Panc1 (cell line): Measurements from ENCODE around the gene ITGB3. TPM values are rescaled to one million over a fixed set of nuclear protein-coding genes. Genes with fewer than 3 reads are reported as not detected.

ENCODE experiments used
- ATAC-seq: fragments of 200-7000 bp; cut with Tn5 transposase; 2 replicates; pipeline ENCODE4 v1.9.1; 2020; ENCODE audit warnings: mild to moderate bottlenecking, moderate library complexity
- BruUV-seq: library from RNA; stranded (reverse); fragments of 400-500 nt; replicated peaks from 2 replicates; lab custom pipeline; 2021; lab: Mats Ljungman, UMichigan
- CTCF ChIA-PET: fragments of 300-600 bp; sonication (Branson Sonifier 250); formaldehyde crosslinking; loops from one replicate; lab custom pipeline; 2022; ENCODE audit warnings: antibody characterized with exemption; lab: Charles Lee
- POLR2A ChIA-PET: fragments of 300-600 bp; sonication (Branson Sonifier 250); formaldehyde crosslinking; loops from one replicate; lab custom pipeline; 2022; ENCODE audit warnings: antibody characterized with exemption; lab: Charles Lee
- DNase-seq: peaks from one replicate; pipeline ENCODE4 v3.0.0-alpha.2; 2010; ENCODE audit warnings: low read depth, low spot score
- H3K27ac ChIP-seq: 2 replicates; pipeline ENCODE4 v1.5.1; 2011; ENCODE audit warnings: mild to moderate bottlenecking, low read length, inconsistent platforms
- H3K27me3 ChIP-seq: fragments of 200-500 bp; sonication (Bioruptor generic); 2 replicates; pipeline ENCODE4 v1.6.0; 2014; ENCODE audit warnings: low read length, inconsistent platforms; ENCODE audit not compliant: control insufficient read depth, insufficient read depth
- H3K36me3 ChIP-seq: fragments of 200-500 bp; sonication (Bioruptor generic); 2 replicates; pipeline ENCODE4 v1.5.1; 2014; ENCODE audit warnings: inconsistent platforms, mild to moderate bottlenecking, low read length, moderate library complexity; ENCODE audit not compliant: control insufficient read depth, insufficient read depth
- H3K4me1 ChIP-seq: 2 replicates; pipeline ENCODE4 v1.5.1; 2011; ENCODE audit warnings: inconsistent platforms, mild to moderate bottlenecking, low read length, moderate library complexity; ENCODE audit not compliant: control insufficient read depth, insufficient read depth
- H3K4me3 ChIP-seq, 2 experiments: 2 replicates each; pipeline ENCODE4 v1.5.1; 2011 to 2012; ENCODE audit warnings: low read depth in 2 of 2, low read length in 2 of 2, mild to moderate bottlenecking in 2 of 2, inconsistent platforms in 1 of 2, moderate library complexity in 1 of 2
- H3K9me3 ChIP-seq: fragments of 200-500 bp; sonication (Bioruptor generic); 2 replicates; pipeline ENCODE4 v1.5.1; 2014; ENCODE audit warnings: low read depth, mild to moderate bottlenecking, inconsistent platforms, low read length, moderate library complexity; ENCODE audit not compliant: control insufficient read depth, insufficient read depth
- POLR2AphosphoS5 ChIP-seq: IDR thresholded peaks from 2 replicates; pipeline ENCODE4 v1.6.1; 2012; ENCODE audit warnings: mild to moderate bottlenecking, low read depth, low read length, moderate library complexity
- SIN3A ChIP-seq: IDR thresholded peaks from 2 replicates; pipeline ENCODE4 v1.6.1; 2012; ENCODE audit warnings: low read depth, mild to moderate bottlenecking, low read length, moderate library complexity, borderline replicate concordance; ENCODE audit not compliant: insufficient read depth
- TCF7L2 ChIP-seq: IDR thresholded peaks from 2 replicates; pipeline ENCODE4 v1.6.1; 2011; ENCODE audit warnings: mild to moderate bottlenecking, low read depth, low read length, inconsistent platforms
- in situ Hi-C: cut with HindIII; loops from 2 replicates; pipeline ENCODE4 v1.10.0; 2016; ENCODE audit warnings: low sequenced_read_pairs, low pct_unique_long_range_greater_than_20kb
- intact Hi-C: fragments of 100-400 bp; cut with micrococcal nuclease; formaldehyde crosslinking; loops from one replicate; pipeline ENCODE4 v1.10.0; 2022; ENCODE audit not compliant: unreplicated experiment
- total RNA-seq: library from RNA; stranded (reverse); gene quantifications from one replicate; pipeline ENCODE4 v1.2.1, GENCODE V29; 2021; ENCODE audit not compliant: unreplicated experiment
- TF ChIP-seq, protein P1 (sequence below): fragments of 450-650 bp; IDR thresholded peaks from 2 replicates; pipeline ENCODE4 v1.5.1; 2017; ENCODE audit warnings: mild to moderate bottlenecking
- TF ChIP-seq, protein P2 (sequence below), 2 experiments: IDR thresholded peaks; 2 replicates each; pipeline ENCODE4 v1.6.1; 2011 to 2012; ENCODE audit warnings: low read depth in 2 of 2, control low read depth in 1 of 2, low read length in 1 of 2, mild to moderate bottlenecking in 1 of 2, moderate library complexity in 1 of 2; ENCODE audit not compliant: insufficient read depth in 1 of 2

Gene ITGB3
- total RNA-seq, 1 experiment from 2014 or later, result 17.6 TPM

DNA sequence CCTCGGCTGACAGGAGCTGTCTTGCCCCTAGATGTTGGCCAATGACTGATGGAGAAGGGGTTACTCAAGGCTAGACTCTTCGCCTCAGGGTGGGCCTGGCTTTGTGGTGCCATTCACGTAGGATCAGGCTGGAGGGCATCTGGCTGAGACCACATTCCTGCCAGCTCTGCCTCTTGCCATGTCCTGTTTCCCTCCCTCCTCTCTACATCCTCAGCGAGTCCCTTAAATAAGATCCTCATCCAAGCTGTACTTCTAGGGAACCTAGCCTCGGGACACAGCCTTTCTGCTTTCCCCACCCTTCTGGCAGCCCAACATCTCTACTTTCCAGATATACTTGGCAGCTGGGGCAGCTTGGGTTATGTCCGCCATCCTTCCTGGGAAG lies 42.2 kb downstream of the ITGB3 start:
- BruUV-seq, result no TSS peak

DNA sequence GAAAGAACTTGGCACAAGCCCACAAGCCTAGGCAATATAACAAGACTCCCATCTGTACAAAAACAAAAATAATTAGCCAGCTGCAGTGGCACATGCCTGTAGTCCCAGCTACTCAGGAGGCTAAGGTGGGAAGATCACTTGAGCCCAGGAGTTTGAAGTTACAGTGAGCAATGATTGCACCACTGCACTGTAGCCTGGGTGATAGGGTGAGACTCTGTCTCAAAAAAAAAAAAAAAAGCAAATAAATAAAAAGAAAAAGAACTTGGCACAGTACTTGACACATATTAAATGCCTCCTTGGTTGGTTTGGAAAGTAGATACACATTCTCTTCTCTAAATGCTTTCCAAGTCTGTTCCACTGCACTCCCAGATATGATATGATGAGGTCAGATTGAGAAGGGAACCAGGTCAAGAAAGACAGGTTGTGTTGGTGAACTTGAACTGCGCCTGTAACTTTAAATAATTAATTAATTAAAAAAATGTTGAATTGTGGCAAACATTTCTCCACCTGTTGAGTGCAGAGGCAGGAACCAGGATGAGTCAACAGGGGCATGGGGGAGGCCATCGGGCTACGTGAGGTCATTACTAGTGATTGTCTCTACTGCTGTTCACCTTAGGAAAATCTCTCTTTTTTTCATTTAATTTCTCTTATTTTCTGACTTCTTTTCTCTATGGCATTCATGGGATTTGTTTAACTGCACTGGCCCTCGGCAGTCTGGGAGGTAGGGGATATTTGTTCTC lies 44.2 kb downstream of the ITGB3 start:
- CTCF ChIA-PET, result no interaction called here
- BruUV-seq, result no TSS peak
- H3K36me3 ChIP-seq, result no peaks in the 10 kb centered on the region
- TF ChIP-seq POLR2AphosphoS5, result no peak
- TF ChIP-seq, protein P1, sequence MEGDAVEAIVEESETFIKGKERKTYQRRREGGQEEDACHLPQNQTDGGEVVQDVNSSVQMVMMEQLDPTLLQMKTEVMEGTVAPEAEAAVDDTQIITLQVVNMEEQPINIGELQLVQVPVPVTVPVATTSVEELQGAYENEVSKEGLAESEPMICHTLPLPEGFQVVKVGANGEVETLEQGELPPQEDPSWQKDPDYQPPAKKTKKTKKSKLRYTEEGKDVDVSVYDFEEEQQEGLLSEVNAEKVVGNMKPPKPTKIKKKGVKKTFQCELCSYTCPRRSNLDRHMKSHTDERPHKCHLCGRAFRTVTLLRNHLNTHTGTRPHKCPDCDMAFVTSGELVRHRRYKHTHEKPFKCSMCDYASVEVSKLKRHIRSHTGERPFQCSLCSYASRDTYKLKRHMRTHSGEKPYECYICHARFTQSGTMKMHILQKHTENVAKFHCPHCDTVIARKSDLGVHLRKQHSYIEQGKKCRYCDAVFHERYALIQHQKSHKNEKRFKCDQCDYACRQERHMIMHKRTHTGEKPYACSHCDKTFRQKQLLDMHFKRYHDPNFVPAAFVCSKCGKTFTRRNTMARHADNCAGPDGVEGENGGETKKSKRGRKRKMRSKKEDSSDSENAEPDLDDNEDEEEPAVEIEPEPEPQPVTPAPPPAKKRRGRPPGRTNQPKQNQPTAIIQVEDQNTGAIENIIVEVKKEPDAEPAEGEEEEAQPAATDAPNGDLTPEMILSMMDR, result no peak
- TF ChIP-seq TCF7L2, result no peak
- TF ChIP-seq, protein P2, sequence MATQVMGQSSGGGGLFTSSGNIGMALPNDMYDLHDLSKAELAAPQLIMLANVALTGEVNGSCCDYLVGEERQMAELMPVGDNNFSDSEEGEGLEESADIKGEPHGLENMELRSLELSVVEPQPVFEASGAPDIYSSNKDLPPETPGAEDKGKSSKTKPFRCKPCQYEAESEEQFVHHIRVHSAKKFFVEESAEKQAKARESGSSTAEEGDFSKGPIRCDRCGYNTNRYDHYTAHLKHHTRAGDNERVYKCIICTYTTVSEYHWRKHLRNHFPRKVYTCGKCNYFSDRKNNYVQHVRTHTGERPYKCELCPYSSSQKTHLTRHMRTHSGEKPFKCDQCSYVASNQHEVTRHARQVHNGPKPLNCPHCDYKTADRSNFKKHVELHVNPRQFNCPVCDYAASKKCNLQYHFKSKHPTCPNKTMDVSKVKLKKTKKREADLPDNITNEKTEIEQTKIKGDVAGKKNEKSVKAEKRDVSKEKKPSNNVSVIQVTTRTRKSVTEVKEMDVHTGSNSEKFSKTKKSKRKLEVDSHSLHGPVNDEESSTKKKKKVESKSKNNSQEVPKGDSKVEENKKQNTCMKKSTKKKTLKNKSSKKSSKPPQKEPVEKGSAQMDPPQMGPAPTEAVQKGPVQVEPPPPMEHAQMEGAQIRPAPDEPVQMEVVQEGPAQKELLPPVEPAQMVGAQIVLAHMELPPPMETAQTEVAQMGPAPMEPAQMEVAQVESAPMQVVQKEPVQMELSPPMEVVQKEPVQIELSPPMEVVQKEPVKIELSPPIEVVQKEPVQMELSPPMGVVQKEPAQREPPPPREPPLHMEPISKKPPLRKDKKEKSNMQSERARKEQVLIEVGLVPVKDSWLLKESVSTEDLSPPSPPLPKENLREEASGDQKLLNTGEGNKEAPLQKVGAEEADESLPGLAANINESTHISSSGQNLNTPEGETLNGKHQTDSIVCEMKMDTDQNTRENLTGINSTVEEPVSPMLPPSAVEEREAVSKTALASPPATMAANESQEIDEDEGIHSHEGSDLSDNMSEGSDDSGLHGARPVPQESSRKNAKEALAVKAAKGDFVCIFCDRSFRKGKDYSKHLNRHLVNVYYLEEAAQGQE (IDR thresholded peaks at IDR 0.05; ENCODE audit: insufficient read depth in 1 of 2, low read depth in 2 of 2, low read length in 1 of 2), result no peak
- TF ChIP-seq SIN3A, result no peak
- intact Hi-C loops, result no loop called here
- no peaks in the 10 kb centered on the region for H3K27me3 ChIP-seq
- no peak for ATAC-seq
- DNase-seq, result no peak
- POLR2A ChIA-PET, result no interaction called here
- H3K9me3 ChIP-seq, result no peaks in the 10 kb centered on the region
- in situ Hi-C loops, result no loop called here
- peaks cover 3% of the 10 kb centered on the region; the same call in 1 of the 2 replicates for H3K4me1 ChIP-seq
- no peak overlapping the region for H3K4me3 ChIP-seq
- H3K27ac ChIP-seq, result no peak overlapping the region

More for the DNA sequence above, 42.2 kb downstream of the ITGB3 start:
- no peaks in the 10 kb centered on the region for H3K27me3 ChIP-seq
- ChIA-PET POLR2A (no interaction called here), CTCF (no interaction called here)
- H3K27ac ChIP-seq, result no peak overlapping the region
- no peak overlapping the region for H3K4me3 ChIP-seq
- H3K4me1 ChIP-seq, result peaks cover 3% of the 10 kb centered on the region; the same call in 1 of the 2 replicates
- no peaks in the 10 kb centered on the region for H3K36me3 ChIP-seq
- no peak for DNase-seq
- no peak for ATAC-seq
- in situ Hi-C loops, result no loop called here
- intact Hi-C loops, result no loop called here
- H3K9me3 ChIP-seq, result no peaks in the 10 kb centered on the region
- no peak for TF ChIP-seq POLR2AphosphoS5
- TF ChIP-seq, protein P1, result no peak
- TF ChIP-seq SIN3A, result no peak
- no peak for TF ChIP-seq TCF7L2
- TF ChIP-seq, protein P2 (IDR thresholded peaks at IDR 0.05; ENCODE audit: insufficient read depth in 1 of 2, low read depth in 2 of 2, low read length in 1 of 2), result no peak
